Breast epithelium (tissue), 4 donors: Measurements from ENCODE around the gene CENPB. TPM values are rescaled to one million over a fixed set of nuclear protein-coding genes. Genes with fewer than 3 reads are reported as not detected.
"Not testable (repeated sequence)": the region's sequence is repeated elsewhere in the genome, so short reads cannot be mapped to it uniquely, and the experiment has no call there.

Experiments
- DNase-seq, 2 donors: peaks; one replicate each; pipeline ENCODE4 v3.0.0-alpha.2; 2019; ENCODE audit warnings: low spot score in 2 of 2
- H3K27ac ChIP-seq, 2 donors: fragments of 200-600 bp; sonication (generic) in 1 of 2; one replicate each; pipeline ENCODE4 v1.5.1; 2016 to 2019; ENCODE audit warnings: mild to moderate bottlenecking in 1 of 2
- H3K27me3 ChIP-seq, 2 donors: fragments of 200-600 bp; sonication (generic) in 1 of 2; one replicate each; pipeline versions ENCODE4 v1.5.1 to v1.6.0; 2017 to 2019; ENCODE audit warnings: control low read depth in 1 of 2, mild to moderate bottlenecking in 1 of 2
- H3K36me3 ChIP-seq: fragments of 200-600 bp; one replicate; pipeline ENCODE4 v1.5.1; 2019
- H3K4me1 ChIP-seq, 2 donors: fragments of 200-600 bp; sonication (generic); one replicate each; pipeline ENCODE4 v1.5.1; 2016 to 2019; ENCODE audit warnings: control low read depth in 1 of 2
- H3K4me3 ChIP-seq, 3 donors: fragments of 200-600 bp; sonication (generic); 1 replicate in 2 of 3; 2 replicates in 1 of 3; pipeline ENCODE4 v1.5.1; 2016 to 2019; ENCODE audit warnings: mild to moderate bottlenecking in 3 of 3, moderate library complexity in 2 of 3
- H3K9me3 ChIP-seq, 2 donors: fragments of 200-600 bp; sonication (generic) in 1 of 2; one replicate each; pipeline ENCODE4 v1.5.1; 2016 to 2019; ENCODE audit warnings: control low read depth in 1 of 2
- POLR2A ChIP-seq: fragments of 450-650 bp; IDR thresholded peaks from one replicate; pipeline ENCODE4 v1.6.1; 2016; ENCODE audit warnings: antibody characterized with exemption, mild to moderate bottlenecking, moderate library complexity
- POLR2AphosphoS5 ChIP-seq, 3 donors: sonication (generic); formaldehyde crosslinking; IDR thresholded peaks; one replicate each; pipeline ENCODE4 v1.6.1; 2017; ENCODE audit warnings: antibody characterized with exemption in 3 of 3
- intact Hi-C: fragments of 100-400 bp; cut with DNase I; formaldehyde crosslinking; loops from one replicate; pipeline ENCODE4 v1.15.1; 2023; ENCODE audit warnings: low total_unique reads
- total RNA-seq, 3 donors: library from RNA; depleted of rRNA; stranded (reverse); fragments of >200 nt; gene quantifications; one replicate each; pipeline ENCODE4 v1.1.0, GENCODE V29; 2016
- TF ChIP-seq, protein P1 (sequence below), 3 donors: fragments of 450-650 bp; IDR thresholded peaks; one replicate each; pipeline ENCODE4 v1.5.1; 2016 to 2017; ENCODE audit warnings: antibody characterized with exemption in 3 of 3, mild to moderate bottlenecking in 3 of 3, moderate library complexity in 3 of 3

Gene CENPB, protein sequence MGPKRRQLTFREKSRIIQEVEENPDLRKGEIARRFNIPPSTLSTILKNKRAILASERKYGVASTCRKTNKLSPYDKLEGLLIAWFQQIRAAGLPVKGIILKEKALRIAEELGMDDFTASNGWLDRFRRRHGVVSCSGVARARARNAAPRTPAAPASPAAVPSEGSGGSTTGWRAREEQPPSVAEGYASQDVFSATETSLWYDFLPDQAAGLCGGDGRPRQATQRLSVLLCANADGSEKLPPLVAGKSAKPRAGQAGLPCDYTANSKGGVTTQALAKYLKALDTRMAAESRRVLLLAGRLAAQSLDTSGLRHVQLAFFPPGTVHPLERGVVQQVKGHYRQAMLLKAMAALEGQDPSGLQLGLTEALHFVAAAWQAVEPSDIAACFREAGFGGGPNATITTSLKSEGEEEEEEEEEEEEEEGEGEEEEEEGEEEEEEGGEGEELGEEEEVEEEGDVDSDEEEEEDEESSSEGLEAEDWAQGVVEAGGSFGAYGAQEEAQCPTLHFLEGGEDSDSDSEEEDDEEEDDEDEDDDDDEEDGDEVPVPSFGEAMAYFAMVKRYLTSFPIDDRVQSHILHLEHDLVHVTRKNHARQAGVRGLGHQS
- 10 to 100 TPM; 55.5 to 69.8 (median 68.2) TPM for total RNA-seq

DNA sequence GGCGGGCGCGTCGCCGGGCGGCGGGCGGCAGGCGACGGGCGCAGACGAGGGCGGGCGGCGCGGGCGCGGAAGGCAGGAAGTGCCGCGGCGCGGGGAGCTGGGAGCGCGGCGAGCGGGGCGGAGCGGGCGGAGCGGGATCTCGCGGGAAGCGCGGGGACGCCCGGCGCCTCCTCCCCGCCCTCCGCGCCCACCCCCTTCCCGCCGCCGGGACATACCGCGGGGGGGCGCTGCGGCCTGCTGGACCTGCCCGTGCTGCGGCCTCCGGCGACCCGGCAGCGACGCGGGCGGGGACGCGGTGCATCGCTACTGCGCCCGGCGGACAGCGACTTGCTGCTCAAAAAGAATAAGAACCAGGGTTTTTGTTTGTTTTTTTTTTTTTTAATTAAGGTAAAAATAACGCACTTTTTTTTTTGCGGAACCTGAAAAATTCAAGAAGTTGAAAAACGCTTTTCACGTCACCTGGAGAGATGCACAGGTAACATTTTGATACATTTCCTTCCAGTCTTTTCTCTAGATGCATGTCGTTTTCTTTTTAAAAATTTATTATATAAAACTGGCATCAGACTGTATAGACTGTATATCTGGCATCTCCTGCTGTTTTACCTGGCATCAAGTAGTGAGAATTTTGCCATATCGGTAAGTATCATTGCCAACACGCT lies at the start of gene CENPB:
Gene CENPB (minus strand): TSS at position 76 of the 659 bp plus-strand sequence. CDS start 257 bp downstream, outside the sequence.
- peak within 1 kb of the TSS; percentile 48 to 80 (median 67) for H3K4me3 ChIP-seq
- peaks cover 27 to 30% of the 10 kb centered on the region in 2 donors for H3K4me1 ChIP-seq
- H3K27me3 ChIP-seq = no peaks in the 10 kb centered on the region
- TF ChIP-seq POLR2A (no peak), POLR2AphosphoS5 (IDR thresholded peaks at IDR 0.05) (peak; percentile 42 to 75 (median 57))
- TF ChIP-seq, protein P1, sequence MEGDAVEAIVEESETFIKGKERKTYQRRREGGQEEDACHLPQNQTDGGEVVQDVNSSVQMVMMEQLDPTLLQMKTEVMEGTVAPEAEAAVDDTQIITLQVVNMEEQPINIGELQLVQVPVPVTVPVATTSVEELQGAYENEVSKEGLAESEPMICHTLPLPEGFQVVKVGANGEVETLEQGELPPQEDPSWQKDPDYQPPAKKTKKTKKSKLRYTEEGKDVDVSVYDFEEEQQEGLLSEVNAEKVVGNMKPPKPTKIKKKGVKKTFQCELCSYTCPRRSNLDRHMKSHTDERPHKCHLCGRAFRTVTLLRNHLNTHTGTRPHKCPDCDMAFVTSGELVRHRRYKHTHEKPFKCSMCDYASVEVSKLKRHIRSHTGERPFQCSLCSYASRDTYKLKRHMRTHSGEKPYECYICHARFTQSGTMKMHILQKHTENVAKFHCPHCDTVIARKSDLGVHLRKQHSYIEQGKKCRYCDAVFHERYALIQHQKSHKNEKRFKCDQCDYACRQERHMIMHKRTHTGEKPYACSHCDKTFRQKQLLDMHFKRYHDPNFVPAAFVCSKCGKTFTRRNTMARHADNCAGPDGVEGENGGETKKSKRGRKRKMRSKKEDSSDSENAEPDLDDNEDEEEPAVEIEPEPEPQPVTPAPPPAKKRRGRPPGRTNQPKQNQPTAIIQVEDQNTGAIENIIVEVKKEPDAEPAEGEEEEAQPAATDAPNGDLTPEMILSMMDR (IDR thresholded peaks at IDR 0.05) = peak in 1 of 3 donors; percentile 69
- intact Hi-C loops = no loop called here
- no peaks in the 10 kb centered on the region for H3K9me3 ChIP-seq
- peak within 1 kb of the TSS; percentile 72 to 82 for H3K27ac ChIP-seq
- no peaks in the 10 kb centered on the region for H3K36me3 ChIP-seq
- peak; percentile 90 to 91 for DNase-seq

DNA sequence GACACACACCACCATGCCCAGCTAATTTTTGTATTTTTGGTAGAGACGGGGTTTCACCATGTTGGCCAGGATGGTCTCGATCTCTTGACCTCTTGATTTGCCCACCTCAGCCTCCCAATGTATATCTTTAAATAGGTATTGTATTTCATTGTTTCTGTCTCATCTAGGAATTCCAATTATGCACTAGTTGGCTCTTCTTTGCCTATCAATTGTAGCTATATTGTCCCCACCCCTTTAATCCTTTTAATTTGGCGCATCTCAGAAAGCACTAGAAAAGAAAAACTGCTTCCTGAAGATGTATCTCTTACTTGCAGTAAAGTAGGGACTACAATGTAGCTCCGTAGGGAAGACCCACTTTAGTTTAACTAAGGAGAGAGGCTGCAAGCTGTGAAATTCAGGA lies 49.6 kb upstream of the CENPB start:
- H3K27me3 ChIP-seq = no peaks in the 10 kb centered on the region
- TF ChIP-seq, protein P1 (IDR thresholded peaks at IDR 0.05) = no peak
- TF ChIP-seq POLR2A = no peak
- TF ChIP-seq POLR2AphosphoS5 (IDR thresholded peaks at IDR 0.05) = no peak
- H3K4me3 ChIP-seq = no peak overlapping the region
- no peaks in the 10 kb centered on the region for H3K36me3 ChIP-seq
- H3K27ac ChIP-seq = no peak overlapping the region
- H3K9me3 ChIP-seq = no peaks in the 10 kb centered on the region
- H3K4me1 ChIP-seq = no peaks in the 10 kb centered on the region
- no peak for DNase-seq
- intact Hi-C loops = no loop called here

DNA sequence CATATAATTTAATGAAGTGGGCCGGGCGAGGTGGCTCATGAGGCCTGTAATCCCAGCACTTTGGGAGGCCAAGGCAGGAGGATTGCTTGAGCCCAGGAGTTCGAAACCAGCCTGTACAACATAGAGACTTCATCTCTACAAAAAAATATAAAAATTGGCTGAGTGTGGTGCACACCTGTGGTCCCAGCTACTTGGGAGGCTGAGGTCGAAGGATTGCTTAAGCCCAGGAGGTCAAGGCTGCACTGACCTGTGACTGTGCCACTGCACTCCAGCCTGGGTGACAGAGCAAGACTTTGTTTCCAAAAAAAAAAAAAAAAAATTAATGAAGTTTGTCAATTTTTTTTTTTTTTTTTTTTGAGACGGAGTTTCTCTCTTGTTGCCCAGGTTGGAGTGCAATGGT lies 43.4 kb upstream of the CENPB start:
- H3K27ac ChIP-seq, DNase-seq, H3K9me3 ChIP-seq, H3K27me3 ChIP-seq, H3K36me3 ChIP-seq, H3K4me3 ChIP-seq, H3K4me1 ChIP-seq, intact Hi-C loops: not testable (repeated sequence)

DNA sequence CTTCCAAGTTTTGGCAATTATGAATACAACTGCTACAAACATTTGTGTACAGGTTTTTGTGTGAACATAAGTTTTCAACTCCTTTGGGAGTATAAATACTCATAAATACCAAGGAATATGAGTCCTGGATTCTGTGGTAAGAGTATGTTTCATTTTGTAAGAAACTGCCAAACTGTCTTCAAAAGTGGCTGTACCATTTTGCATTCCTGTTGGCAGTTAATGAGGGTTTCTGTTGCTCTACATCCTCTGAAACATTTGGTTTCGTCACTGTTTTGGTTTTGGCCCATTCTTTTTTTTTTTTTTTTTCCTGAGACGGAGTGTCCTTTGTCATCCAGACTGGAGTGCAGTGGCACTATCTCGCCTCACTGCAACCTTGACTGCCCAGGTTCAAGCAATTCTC lies 42.3 kb upstream of the CENPB start:
- intact Hi-C loops = no loop called here
- peaks cover 4% of the 10 kb centered on the region for H3K36me3 ChIP-seq
- no peak overlapping the region for H3K27ac ChIP-seq
- no peak overlapping the region for H3K4me3 ChIP-seq
- no peaks in the 10 kb centered on the region for H3K27me3 ChIP-seq
- TF ChIP-seq, protein P1 (IDR thresholded peaks at IDR 0.05) = no peak
- TF ChIP-seq POLR2A (no peak), POLR2AphosphoS5 (IDR thresholded peaks at IDR 0.05) (no peak)
- no peaks in the 10 kb centered on the region for H3K4me1 ChIP-seq
- no peak for DNase-seq
- no peaks in the 10 kb centered on the region for H3K9me3 ChIP-seq

DNA sequence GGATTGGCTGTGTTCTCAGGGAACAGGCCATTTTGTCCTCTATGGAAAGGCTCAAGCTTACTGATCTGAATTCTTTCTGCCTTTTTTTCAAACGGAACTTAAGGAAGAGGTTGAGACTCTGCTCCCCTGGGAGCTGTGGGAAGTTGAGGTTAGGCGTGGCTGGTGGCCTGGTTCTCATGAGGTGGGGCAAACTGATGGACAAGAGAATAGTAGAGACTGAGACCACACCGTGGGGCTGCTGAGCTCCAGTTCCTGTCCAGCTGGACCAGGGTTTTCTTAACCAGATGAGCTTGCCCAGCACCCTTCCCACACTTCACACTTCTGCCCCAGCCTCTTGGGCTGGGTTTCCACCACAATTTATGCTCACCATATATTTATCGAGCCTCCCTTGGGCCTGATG lies 39.9 kb upstream of the CENPB start:
- intact Hi-C loops = no loop called here
- TF ChIP-seq, protein P1 (IDR thresholded peaks at IDR 0.05) = no peak
- TF ChIP-seq POLR2A = no peak
- no peak for TF ChIP-seq POLR2AphosphoS5 (IDR thresholded peaks at IDR 0.05)
- no peak for DNase-seq
- no peaks in the 10 kb centered on the region for H3K9me3 ChIP-seq
- H3K36me3 ChIP-seq = peaks cover 7% of the 10 kb centered on the region
- H3K27ac ChIP-seq = no peak overlapping the region
- peaks cover 0 to under 1% of the 10 kb centered on the region in 2 donors for H3K4me1 ChIP-seq
- no peaks in the 10 kb centered on the region for H3K27me3 ChIP-seq
- no peak overlapping the region for H3K4me3 ChIP-seq
